ENCODE measurements around the gene BBIP1. TPM values are rescaled to one million over a fixed set of nuclear protein-coding genes. Genes with fewer than 3 reads are reported as not detected.

Gene BBIP1
- total RNA-seq, 1 donor from 2014 or later = 23.6 TPM

DNA sequence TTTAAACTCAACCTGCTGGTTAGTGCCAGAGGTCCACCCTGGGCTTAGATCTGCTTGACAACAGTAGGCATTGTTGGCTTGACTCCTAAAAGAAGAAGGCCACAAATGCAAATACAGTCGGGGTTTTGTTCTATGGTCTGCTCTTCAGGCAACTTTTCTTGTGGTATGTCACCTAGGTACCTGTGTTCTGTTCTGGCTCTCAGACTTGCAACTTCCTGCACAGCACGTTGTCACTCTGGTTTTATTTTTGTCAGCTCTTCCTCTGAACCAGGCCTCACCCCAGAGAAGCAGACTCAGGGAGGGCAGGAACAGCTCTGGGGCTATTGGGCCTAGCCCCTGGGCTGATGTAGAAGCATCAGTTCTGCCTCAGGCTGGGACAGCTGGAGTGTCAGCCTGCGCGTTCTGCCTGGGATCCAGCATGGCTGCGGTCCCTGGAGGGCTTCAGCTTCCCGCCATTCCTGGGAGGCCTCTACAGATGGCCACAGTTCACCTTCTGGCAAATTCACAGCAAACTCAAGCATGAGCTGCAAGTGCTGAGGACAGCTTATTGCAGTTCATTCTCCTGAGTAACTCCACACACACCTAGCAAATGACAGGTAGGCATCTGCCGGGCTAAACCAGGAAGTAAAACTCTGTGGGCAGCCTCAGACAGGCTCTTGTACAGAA, 58.3 kb downstream of the BBIP1 start:
- TF ChIP-seq, protein P1, sequence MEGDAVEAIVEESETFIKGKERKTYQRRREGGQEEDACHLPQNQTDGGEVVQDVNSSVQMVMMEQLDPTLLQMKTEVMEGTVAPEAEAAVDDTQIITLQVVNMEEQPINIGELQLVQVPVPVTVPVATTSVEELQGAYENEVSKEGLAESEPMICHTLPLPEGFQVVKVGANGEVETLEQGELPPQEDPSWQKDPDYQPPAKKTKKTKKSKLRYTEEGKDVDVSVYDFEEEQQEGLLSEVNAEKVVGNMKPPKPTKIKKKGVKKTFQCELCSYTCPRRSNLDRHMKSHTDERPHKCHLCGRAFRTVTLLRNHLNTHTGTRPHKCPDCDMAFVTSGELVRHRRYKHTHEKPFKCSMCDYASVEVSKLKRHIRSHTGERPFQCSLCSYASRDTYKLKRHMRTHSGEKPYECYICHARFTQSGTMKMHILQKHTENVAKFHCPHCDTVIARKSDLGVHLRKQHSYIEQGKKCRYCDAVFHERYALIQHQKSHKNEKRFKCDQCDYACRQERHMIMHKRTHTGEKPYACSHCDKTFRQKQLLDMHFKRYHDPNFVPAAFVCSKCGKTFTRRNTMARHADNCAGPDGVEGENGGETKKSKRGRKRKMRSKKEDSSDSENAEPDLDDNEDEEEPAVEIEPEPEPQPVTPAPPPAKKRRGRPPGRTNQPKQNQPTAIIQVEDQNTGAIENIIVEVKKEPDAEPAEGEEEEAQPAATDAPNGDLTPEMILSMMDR (IDR thresholded peaks at IDR 0.05; ENCODE audit: unreplicated experiment) = no peak
- Mint-ChIP-seq H3K36me3 (ENCODE audit: low read depth, unreplicated experiment) (no peaks in the 10 kb centered on the region), H3K4me1 (ENCODE audit: unreplicated experiment) (peaks cover 14% of the 10 kb centered on the region), H3K9me3 (ENCODE audit: unreplicated experiment) (no peaks in the 10 kb centered on the region), H3K27ac (ENCODE audit: unreplicated experiment) (no peak overlapping the region), H3K4me3 (ENCODE audit: unreplicated experiment) (no peak overlapping the region), H3K27me3 (ENCODE audit: unreplicated experiment) (peaks cover 1% of the 10 kb centered on the region)
- no peak for DNase-seq (ENCODE audit: low spot score)

DNA sequence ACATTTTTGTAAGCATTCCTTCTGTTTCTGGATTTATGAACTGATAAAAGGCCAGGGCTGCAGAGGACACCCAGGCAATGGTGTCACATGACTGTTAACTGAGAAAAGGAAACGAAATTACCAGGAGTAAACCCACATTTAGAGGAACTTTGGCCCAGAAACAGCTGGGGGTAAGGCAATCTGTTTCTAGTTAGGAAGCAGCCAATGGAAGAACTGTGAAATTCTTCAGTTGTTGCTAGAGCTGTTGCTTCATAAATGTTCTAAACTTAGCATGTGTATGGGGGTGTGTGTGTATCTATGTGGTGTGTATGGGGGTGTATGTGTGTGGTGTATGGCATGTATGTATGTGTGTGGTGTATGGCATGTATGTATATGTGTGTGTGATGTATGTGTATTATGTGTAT, 59.0 kb downstream of the BBIP1 start:
- Mint-ChIP-seq H3K4me1 (ENCODE audit: unreplicated experiment) (peaks cover 11% of the 10 kb centered on the region), H3K36me3 (ENCODE audit: low read depth, unreplicated experiment) (no peaks in the 10 kb centered on the region), H3K4me3 (ENCODE audit: unreplicated experiment) (no peak overlapping the region), H3K27me3 (ENCODE audit: unreplicated experiment) (peaks cover 1% of the 10 kb centered on the region), H3K9me3 (ENCODE audit: unreplicated experiment) (no peaks in the 10 kb centered on the region), H3K27ac (ENCODE audit: unreplicated experiment) (no peak overlapping the region)
- no peak for DNase-seq (ENCODE audit: low spot score)
- TF ChIP-seq, protein P1 (IDR thresholded peaks at IDR 0.05; ENCODE audit: unreplicated experiment) = no peak

GRCh38 chr10:110859206-110859972, 59.6 kb downstream of the BBIP1 start:
- no peak for DNase-seq (ENCODE audit: low spot score)
- H3K4me1 Mint-ChIP-seq (ENCODE audit: unreplicated experiment) = peaks cover 6% of the 10 kb centered on the region
- no peaks in the 10 kb centered on the region for H3K9me3 Mint-ChIP-seq (ENCODE audit: unreplicated experiment)
- H3K4me3 Mint-ChIP-seq (ENCODE audit: unreplicated experiment) = no peak overlapping the region
- H3K27ac Mint-ChIP-seq (ENCODE audit: unreplicated experiment) = no peak overlapping the region
- no peaks in the 10 kb centered on the region for H3K36me3 Mint-ChIP-seq (ENCODE audit: low read depth, unreplicated experiment)
- peaks cover 1% of the 10 kb centered on the region for H3K27me3 Mint-ChIP-seq (ENCODE audit: unreplicated experiment)
- TF ChIP-seq, protein P1 (IDR thresholded peaks at IDR 0.05; ENCODE audit: unreplicated experiment) = no peak

- Mint-ChIP-seq H3K4me3 (ENCODE audit: unreplicated experiment) (no peak overlapping the region), H3K27me3 (ENCODE audit: unreplicated experiment) (peaks cover 1% of the 10 kb centered on the region), H3K4me1 (ENCODE audit: unreplicated experiment) (peaks cover 6% of the 10 kb centered on the region), H3K27ac (ENCODE audit: unreplicated experiment) (no peak overlapping the region), H3K36me3 (ENCODE audit: low read depth, unreplicated experiment) (no peaks in the 10 kb centered on the region), H3K9me3 (ENCODE audit: unreplicated experiment) (no peaks in the 10 kb centered on the region)
- DNase-seq (ENCODE audit: low spot score) = no peak
- TF ChIP-seq, protein P1 (IDR thresholded peaks at IDR 0.05; ENCODE audit: unreplicated experiment) = no peak
Observed at GRCh38 chr10:110858297-110858934, 60.6 kb downstream of the BBIP1 start.

Measured in endothelial cell (in vitro differentiated cells).